GM12878 (cell line): ENCODE measurements around the gene UBE2E2. TPM values are rescaled to one million over a fixed set of nuclear protein-coding genes. Genes with fewer than 3 reads are reported as not detected.

Experiments used
- ATAC-seq: fragments of 200-7000 bp; cut with Tn5 transposase; 3 replicates; pipeline ENCODE4 v1.9.1; 2020; ENCODE audit warnings: mild to moderate bottlenecking, moderate library complexity
- BruUV-seq: library from RNA; stranded (reverse); fragments of 400-500 nt; replicated peaks from 2 replicates; lab custom pipeline; 2021; lab: Mats Ljungman, UMichigan
- CTCF ChIA-PET: fragments of 300-600 bp; sonication (Branson Sonifier 250); formaldehyde crosslinking; extraction: SDS; loops from one replicate; lab custom pipeline; 2021; ENCODE audit warnings: inconsistent platforms; lab: Yijun Ruan, JAX
- POLR2A ChIA-PET: fragments of 350-600 bp; formaldehyde crosslinking; extraction: SDS; loops from one replicate; lab custom pipeline; 2021; ENCODE audit warnings: inconsistent platforms; lab: Charles Lee
- RAD21 ChIA-PET: fragments of 300-600 bp; sonication (Branson Sonifier 250); formaldehyde crosslinking; loops from one replicate; lab custom pipeline; 2023; ENCODE audit warnings: antibody characterized with exemption; ENCODE audit not compliant: unreplicated experiment; lab: Charles Lee
- SMC1A ChIA-PET: fragments of 300-600 bp; sonication (Branson Sonifier 250); formaldehyde crosslinking; loops from one replicate; lab custom pipeline; 2023; ENCODE audit not compliant: unreplicated experiment, uncharacterized antibody; lab: Charles Lee
- DNase-seq: peaks from one replicate; pipeline ENCODE4 v3.0.0-alpha.2; 2011; ENCODE audit warnings: low read depth, low spot score
- FAIRE-seq: peaks from 3 replicates; lab custom pipeline; 2011; peaks lifted over from hg19 to GRCh38; lab: Jason Lieb, UNC
- H2AFZ ChIP-seq: 2 replicates; pipeline ENCODE4 v1.6.0; 2011; ENCODE audit warnings: low read depth, low read length, control low read depth; ENCODE audit not compliant: control insufficient read depth
- H3K27ac ChIP-seq: 2 replicates; pipeline ENCODE4 v1.5.1; 2011; ENCODE audit warnings: control low read depth; ENCODE audit not compliant: control insufficient read depth, insufficient read depth
- H3K27me3 ChIP-seq, 2 experiments: replicated peaks in 1 of 2; 2 replicates each; pipeline versions ENCODE4 v1.6.0 to v1.6.1; 2011; ENCODE audit warnings: low read length in 1 of 2; ENCODE audit not compliant: control insufficient read depth in 2 of 2, insufficient read depth in 2 of 2
- H3K36me3 ChIP-seq, 2 experiments: 2 replicates each; pipeline ENCODE4 v1.5.1; 2011; ENCODE audit warnings: low read length in 1 of 2; ENCODE audit not compliant: control insufficient read depth in 2 of 2, insufficient read depth in 2 of 2
- H3K4me1 ChIP-seq: 2 replicates; pipeline ENCODE4 v1.6.1; 2011; ENCODE audit warnings: mild to moderate bottlenecking, low read length, moderate library complexity, mixed read lengths; ENCODE audit not compliant: control insufficient read depth, insufficient read depth
- H3K4me2 ChIP-seq: 2 replicates; pipeline ENCODE4 v1.6.0; 2011; ENCODE audit warnings: control low read depth; ENCODE audit not compliant: control insufficient read depth, insufficient read depth
- H3K4me3 ChIP-seq: fragments of 200-600 bp; sonication (generic); 2 replicates; pipeline ENCODE4 v1.5.1; 2016
- H3K79me2 ChIP-seq: 2 replicates; pipeline ENCODE4 v1.6.0; 2011; ENCODE audit warnings: low read length; ENCODE audit not compliant: control insufficient read depth, insufficient read depth
- H3K9ac ChIP-seq: 2 replicates; pipeline ENCODE4 v1.8.0; 2011; ENCODE audit warnings: low read length, control low read depth, mixed read lengths; ENCODE audit not compliant: control insufficient read depth, insufficient read depth
- H3K9me3 ChIP-seq: replicated peaks from 3 replicates; pipeline ENCODE4 v1.5.1; 2011; ENCODE audit warnings: mild to moderate bottlenecking, low read length; ENCODE audit not compliant: control insufficient read depth, insufficient read depth
- H4K20me1 ChIP-seq: 2 replicates; pipeline ENCODE4 v1.6.0; 2011; ENCODE audit not compliant: control insufficient read depth, insufficient read depth
- BCL11A ChIP-seq: IDR thresholded peaks from 2 replicates; pipeline ENCODE4 v1.6.1; 2011; ENCODE audit warnings: low read depth, low read length
- CEBPB ChIP-seq, 2 experiments: fragments of 150-350 bp in 1 of 2; IDR thresholded peaks; 2 replicates each; pipeline ENCODE4 v1.6.1; 2012 to 2014; ENCODE audit warnings: low read depth in 2 of 2, low read length in 2 of 2, borderline replicate concordance in 1 of 2, inconsistent platforms in 1 of 2
- GATAD2B ChIP-seq: fragments of 450-650 bp; conservative IDR thresholded peaks from 2 replicates; pipeline ENCODE4 v1.6.1; 2017; ENCODE audit warnings: low read depth, mild to moderate bottlenecking, moderate library complexity
- IKZF2 ChIP-seq, 2 experiments: fragments of 450-650 bp; IDR thresholded peaks; 2 replicates each; pipeline ENCODE4 v1.6.1; 2017; ENCODE audit warnings: mild to moderate bottlenecking in 2 of 2, moderate library complexity in 2 of 2
- IRF4 ChIP-seq: IDR thresholded peaks from 2 replicates; pipeline ENCODE4 v1.6.1; 2011; ENCODE audit warnings: low read depth, low read length
- MAX ChIP-seq: IDR thresholded peaks from 2 replicates; pipeline ENCODE4 v1.6.1; 2012; ENCODE audit warnings: low read depth, low read length, improper control_type of control experiment
- MEF2A ChIP-seq: IDR thresholded peaks from 2 replicates; pipeline ENCODE4 v1.6.1; 2011; ENCODE audit warnings: low read depth, mild to moderate bottlenecking, low read length, moderate library complexity; ENCODE audit not compliant: insufficient read depth
- MXI1 ChIP-seq: fragments of 150-350 bp; IDR thresholded peaks from 2 replicates; pipeline ENCODE4 v1.6.1; 2011; ENCODE audit warnings: low read depth, mild to moderate bottlenecking, inconsistent platforms, low read length, improper control_type of control experiment
- NFIC ChIP-seq: IDR thresholded peaks from 2 replicates; pipeline ENCODE4 v1.6.1; 2012; ENCODE audit warnings: low read depth, mild to moderate bottlenecking, inconsistent platforms, low read length, moderate library complexity
- POLR2A ChIP-seq: IDR thresholded peaks from 2 replicates; pipeline ENCODE4 v1.6.1; 2011; ENCODE audit warnings: low read depth, mild to moderate bottlenecking, low read length
- RFX5 ChIP-seq: IDR thresholded peaks from 2 replicates; pipeline ENCODE4 v1.6.1; 2011; ENCODE audit warnings: low read depth, low read length, improper control_type of control experiment
- RUNX3 ChIP-seq: IDR thresholded peaks from 2 replicates; pipeline ENCODE4 v1.6.1; 2012; ENCODE audit warnings: low read length, inconsistent platforms
- ZNF207 ChIP-seq: fragments of 450-650 bp; IDR thresholded peaks from 2 replicates; pipeline ENCODE4 v1.6.1; 2014; ENCODE audit warnings: antibody characterized with exemption, mild to moderate bottlenecking, borderline replicate concordance
- ZNF274 ChIP-seq: IDR thresholded peaks from one replicate; pipeline ENCODE4 v1.8.0; 2011; ENCODE audit not compliant: insufficient read length, insufficient read depth
- in situ Hi-C: fragments of 300-500 bp; cut with MboI; formaldehyde crosslinking; loops from 9 replicates; pipeline ENCODE4 v1.14.3; 2018; ENCODE audit warnings: mixed read lengths
- intact Hi-C: fragments of 100-400 bp; cut with micrococcal nuclease; formaldehyde crosslinking; loops from one replicate; pipeline ENCODE4 v1.14.2; 2022; ENCODE audit not compliant: unreplicated experiment
- polyA plus RNA-seq, 11 experiments: library from polyadenylated mRNA; depleted of rRNA in 4 of 11; unstranded in 6 of 11; stranded (reverse) in 5 of 11; fragments of >200 nt; fragmentation: Nextera tagmentation in 4 of 11; fragmentation: Illumina TruSeq in 1 of 11; extraction: Ambion mirVana in 4 of 11; extraction: Trizol in 1 of 11; gene quantifications; 1 replicate in 1 of 11; 2 replicates in 10 of 11; pipeline versions ENCODE4 v1.2.1 to v1.2.3, GENCODE V29; 2011 to 2016; ENCODE audit warnings: inconsistent platforms in 2 of 11, missing spikeins in 2 of 11, low read depth in 1 of 11
- total RNA-seq, 4 experiments: library from RNA; depleted of rRNA in 3 of 4; stranded (reverse); fragments of >200 nt in 3 of 4; fragmentation: Illumina TruSeq in 1 of 4; extraction: Trizol in 1 of 4; gene quantifications; 2 replicates each; pipeline versions ENCODE4 v1.2.1 to v1.2.3, GENCODE V29; 2013 to 2021
- TF ChIP-seq, protein P1 (sequence below): IDR thresholded peaks from 2 replicates; pipeline ENCODE4 v1.6.1; 2012; ENCODE audit warnings: mild to moderate bottlenecking, low read depth, low read length

Gene UBE2E2
- total and polyA plus RNA-seq, 10 of the 15 experiments (the other 5 are each of a cell fraction or from before 2014, with no cell fraction given) = 8.7 to 71.0 (median 36.4) TPM

GRCh38 chr3:23422517-23422851, 219.4 kb downstream of the UBE2E2 start:
- H3K9ac ChIP-seq = no peak overlapping the region
- ATAC-seq (peak; percentile 73), FAIRE-seq (peak; percentile 83), DNase-seq (no peak)
- H4K20me1 ChIP-seq = no peaks in the 10 kb centered on the region
- no TSS peak for BruUV-seq
- H3K4me1 ChIP-seq = peaks cover 16% of the 10 kb centered on the region
- SMC1A ChIA-PET = interaction anchor here (0.9 to 4.0 kb wide), 12 partner anchors 9 to 411 kb away, joined by 3 to 23 read pairs (median 4); no protein-coding TSS in a partner anchor
- H2AFZ ChIP-seq = no peak overlapping the region
- TF ChIP-seq IRF4 = no peak
- no peak for TF ChIP-seq RFX5
- TF ChIP-seq MEF2A = peak; percentile 57; the same call in 1 of the 2 replicates
- TF ChIP-seq NFIC = peak; percentile 43; the same call in 1 of the 2 replicates
- no peak for TF ChIP-seq GATAD2B
- TF ChIP-seq POLR2A = no peak
- no peak for TF ChIP-seq MAX
- TF ChIP-seq BCL11A = no peak
- TF ChIP-seq ZNF274 = no peak
- peak; percentile 70 for TF ChIP-seq RUNX3
- TF ChIP-seq IKZF2 (IDR thresholded peaks at IDR 0.05) = no peak
- TF ChIP-seq ZNF207 = no peak
- TF ChIP-seq, protein P1, sequence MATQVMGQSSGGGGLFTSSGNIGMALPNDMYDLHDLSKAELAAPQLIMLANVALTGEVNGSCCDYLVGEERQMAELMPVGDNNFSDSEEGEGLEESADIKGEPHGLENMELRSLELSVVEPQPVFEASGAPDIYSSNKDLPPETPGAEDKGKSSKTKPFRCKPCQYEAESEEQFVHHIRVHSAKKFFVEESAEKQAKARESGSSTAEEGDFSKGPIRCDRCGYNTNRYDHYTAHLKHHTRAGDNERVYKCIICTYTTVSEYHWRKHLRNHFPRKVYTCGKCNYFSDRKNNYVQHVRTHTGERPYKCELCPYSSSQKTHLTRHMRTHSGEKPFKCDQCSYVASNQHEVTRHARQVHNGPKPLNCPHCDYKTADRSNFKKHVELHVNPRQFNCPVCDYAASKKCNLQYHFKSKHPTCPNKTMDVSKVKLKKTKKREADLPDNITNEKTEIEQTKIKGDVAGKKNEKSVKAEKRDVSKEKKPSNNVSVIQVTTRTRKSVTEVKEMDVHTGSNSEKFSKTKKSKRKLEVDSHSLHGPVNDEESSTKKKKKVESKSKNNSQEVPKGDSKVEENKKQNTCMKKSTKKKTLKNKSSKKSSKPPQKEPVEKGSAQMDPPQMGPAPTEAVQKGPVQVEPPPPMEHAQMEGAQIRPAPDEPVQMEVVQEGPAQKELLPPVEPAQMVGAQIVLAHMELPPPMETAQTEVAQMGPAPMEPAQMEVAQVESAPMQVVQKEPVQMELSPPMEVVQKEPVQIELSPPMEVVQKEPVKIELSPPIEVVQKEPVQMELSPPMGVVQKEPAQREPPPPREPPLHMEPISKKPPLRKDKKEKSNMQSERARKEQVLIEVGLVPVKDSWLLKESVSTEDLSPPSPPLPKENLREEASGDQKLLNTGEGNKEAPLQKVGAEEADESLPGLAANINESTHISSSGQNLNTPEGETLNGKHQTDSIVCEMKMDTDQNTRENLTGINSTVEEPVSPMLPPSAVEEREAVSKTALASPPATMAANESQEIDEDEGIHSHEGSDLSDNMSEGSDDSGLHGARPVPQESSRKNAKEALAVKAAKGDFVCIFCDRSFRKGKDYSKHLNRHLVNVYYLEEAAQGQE = no peak
- no peak for TF ChIP-seq MXI1
- TF ChIP-seq CEBPB (IDR thresholded peaks at IDR 0.05; ENCODE audit: borderline replicate concordance in 1 of 2, low read depth in 2 of 2, low read length in 2 of 2) = no peak
- H3K27ac ChIP-seq = no peak overlapping the region
- H3K9me3 ChIP-seq = no peaks in the 10 kb centered on the region
- no peaks in the 10 kb centered on the region for H3K36me3 ChIP-seq
- peak overlapping the region; percentile 49 for H3K4me2 ChIP-seq
- POLR2A ChIA-PET = interaction anchor here (1.1 kb wide), 2 partner anchors 8 to 27 kb away, joined by 3 to 4 read pairs; no protein-coding TSS in a partner anchor
- no peak overlapping the region for H3K4me3 ChIP-seq
- CTCF ChIA-PET = interaction anchor here (2.6 kb wide), 1 partner anchor 9 kb away, joined by 14 read pairs; no protein-coding TSS in a partner anchor
- no peaks in the 10 kb centered on the region; the same call in none of the 2 replicates for H3K79me2 ChIP-seq
- RAD21 ChIA-PET = interaction anchor here (0.9 to 2.2 kb wide), 5 partner anchors 9 to 339 kb away, joined by 3 to 9 read pairs (median 5); no protein-coding TSS in a partner anchor
- in situ Hi-C loops (no loop called here), intact Hi-C loops (no loop called here)
- H3K27me3 ChIP-seq = no peaks in the 10 kb centered on the region
